A673 (cell line): ENCODE measurements around the gene TGFBR3L.

Experiments used
- EZH2 ChIP-seq: fragments of 200-600 bp; sonication (generic); IDR thresholded peaks from 2 replicates; pipeline ENCODE4 v1.6.1; 2017; ENCODE audit warnings: borderline replicate concordance, low read depth, mild to moderate bottlenecking, mixed read lengths, antibody characterized with exemption, low read length; ENCODE audit not compliant: poor library complexity, severe bottlenecking
- TF ChIP-seq, protein P1 (sequence below): fragments of 300-800, 200-600 bp; sonication (generic); conservative IDR thresholded peaks from 2 replicates; pipeline ENCODE4 v1.5.1; 2017; ENCODE audit warnings: low read depth, mild to moderate bottlenecking, antibody characterized with exemption, low read length, moderate library complexity, mixed read lengths

DNA sequence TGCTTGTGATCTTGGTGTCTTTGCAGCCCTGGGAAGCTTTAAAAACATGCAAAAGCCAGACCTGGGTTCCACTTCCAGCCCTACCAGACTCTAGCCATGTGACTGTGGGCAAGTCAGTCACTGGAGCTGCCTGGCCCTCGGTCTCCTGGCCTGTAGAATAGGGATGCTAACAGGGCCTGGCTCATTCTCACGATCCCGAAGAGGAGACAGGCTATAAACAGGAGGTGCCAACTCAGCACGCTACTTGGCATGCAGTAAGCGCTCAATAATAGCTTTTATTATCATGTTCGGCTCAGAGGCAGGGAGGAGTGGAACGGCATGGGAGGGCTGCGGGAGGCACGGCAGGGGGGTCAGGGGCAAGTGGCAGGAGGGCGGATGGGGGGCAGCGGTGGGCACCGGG lies 9.6 kb downstream of the TGFBR3L start:
- TF ChIP-seq, protein P1, sequence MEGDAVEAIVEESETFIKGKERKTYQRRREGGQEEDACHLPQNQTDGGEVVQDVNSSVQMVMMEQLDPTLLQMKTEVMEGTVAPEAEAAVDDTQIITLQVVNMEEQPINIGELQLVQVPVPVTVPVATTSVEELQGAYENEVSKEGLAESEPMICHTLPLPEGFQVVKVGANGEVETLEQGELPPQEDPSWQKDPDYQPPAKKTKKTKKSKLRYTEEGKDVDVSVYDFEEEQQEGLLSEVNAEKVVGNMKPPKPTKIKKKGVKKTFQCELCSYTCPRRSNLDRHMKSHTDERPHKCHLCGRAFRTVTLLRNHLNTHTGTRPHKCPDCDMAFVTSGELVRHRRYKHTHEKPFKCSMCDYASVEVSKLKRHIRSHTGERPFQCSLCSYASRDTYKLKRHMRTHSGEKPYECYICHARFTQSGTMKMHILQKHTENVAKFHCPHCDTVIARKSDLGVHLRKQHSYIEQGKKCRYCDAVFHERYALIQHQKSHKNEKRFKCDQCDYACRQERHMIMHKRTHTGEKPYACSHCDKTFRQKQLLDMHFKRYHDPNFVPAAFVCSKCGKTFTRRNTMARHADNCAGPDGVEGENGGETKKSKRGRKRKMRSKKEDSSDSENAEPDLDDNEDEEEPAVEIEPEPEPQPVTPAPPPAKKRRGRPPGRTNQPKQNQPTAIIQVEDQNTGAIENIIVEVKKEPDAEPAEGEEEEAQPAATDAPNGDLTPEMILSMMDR = no peak
- TF ChIP-seq EZH2 = no peak
